SKM-1 (cell line): ENCODE data around the gene CDT1.

ENCODE experiments used
- DNase-seq: peaks from one replicate; lab custom pipeline; 2025; ENCODE audit not compliant: unreplicated experiment; lab: John Stamatoyannopoulos, UW

CDT1 gene

DNA sequence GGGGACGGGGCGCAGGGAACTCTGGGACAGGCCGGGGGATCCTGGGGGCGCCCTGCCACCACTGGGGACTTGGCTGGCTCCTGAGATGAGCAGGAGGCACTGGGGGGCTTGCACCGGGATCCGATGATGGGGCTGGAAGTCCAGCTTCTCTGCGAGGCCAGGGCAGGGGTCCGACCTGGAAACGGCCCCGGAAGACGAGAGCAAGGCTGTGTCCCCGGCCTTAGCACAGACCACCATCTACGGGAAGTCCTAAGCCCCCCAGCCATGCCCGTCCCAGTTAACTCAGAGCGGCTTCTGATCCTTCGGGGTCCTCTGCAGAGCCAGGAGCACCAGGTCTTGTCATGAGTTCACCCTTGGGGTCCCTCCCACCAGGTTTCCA lies 573 bp downstream of the CDT1 start:
- no peak for DNase-seq

DNA sequence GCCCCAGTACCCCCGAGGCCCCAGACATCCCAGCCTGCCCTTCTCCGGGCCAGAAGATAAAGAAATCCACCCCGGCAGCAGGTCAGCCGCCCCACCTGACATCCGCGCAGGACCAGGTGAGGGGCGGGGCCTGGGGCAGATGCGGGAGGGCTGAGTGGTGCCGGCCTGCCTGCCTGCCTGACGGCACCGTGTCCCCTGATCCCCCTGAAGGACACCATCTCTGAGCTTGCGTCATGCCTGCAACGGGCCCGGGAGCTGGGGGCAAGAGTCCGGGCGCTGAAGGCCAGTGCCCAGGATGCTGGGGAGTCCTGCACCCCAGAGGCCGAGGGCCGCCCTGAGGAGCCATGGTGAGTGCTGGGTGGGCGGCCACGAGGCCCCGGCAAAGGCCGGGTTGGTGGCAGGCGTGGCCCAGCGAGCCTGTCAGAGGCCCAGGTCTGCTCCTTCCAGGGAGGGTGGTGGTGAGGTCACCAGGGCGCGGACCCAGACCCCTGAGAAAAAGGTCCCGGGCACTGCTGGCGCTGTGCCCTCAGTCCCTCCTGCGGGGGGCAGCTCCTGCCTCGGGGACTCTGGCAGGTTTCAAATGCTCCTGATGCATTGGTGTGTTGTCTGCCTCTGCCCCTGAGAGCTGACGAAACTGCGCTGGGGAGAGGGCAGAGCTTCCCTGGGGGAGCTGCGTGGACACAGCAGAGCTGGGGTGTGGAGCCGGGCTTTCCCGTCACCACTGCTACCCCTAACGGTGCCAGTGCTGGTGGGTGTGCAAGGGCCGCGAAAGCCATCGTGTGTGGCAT lies 1.2 kb downstream of the CDT1 start:
- DNase-seq: no peak

DNA sequence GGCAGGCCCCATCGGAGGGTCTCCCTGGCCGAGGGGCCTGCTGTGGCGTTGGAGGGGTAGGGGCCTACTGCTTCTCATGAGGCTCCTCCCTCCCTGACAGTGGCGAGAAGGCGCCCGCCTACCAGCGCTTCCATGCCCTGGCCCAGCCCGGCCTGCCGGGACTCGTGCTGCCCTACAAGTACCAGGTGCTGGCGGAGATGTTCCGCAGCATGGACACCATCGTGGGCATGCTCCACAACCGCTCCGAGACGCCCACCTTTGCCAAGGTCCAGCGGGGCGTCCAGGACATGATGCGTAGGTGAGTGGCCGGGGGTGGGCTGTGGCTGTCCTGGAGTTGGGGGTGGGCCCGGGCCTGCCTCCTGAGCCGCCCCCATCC lies 1.7 kb downstream of the CDT1 start:
- DNase-seq: no peak

DNA sequence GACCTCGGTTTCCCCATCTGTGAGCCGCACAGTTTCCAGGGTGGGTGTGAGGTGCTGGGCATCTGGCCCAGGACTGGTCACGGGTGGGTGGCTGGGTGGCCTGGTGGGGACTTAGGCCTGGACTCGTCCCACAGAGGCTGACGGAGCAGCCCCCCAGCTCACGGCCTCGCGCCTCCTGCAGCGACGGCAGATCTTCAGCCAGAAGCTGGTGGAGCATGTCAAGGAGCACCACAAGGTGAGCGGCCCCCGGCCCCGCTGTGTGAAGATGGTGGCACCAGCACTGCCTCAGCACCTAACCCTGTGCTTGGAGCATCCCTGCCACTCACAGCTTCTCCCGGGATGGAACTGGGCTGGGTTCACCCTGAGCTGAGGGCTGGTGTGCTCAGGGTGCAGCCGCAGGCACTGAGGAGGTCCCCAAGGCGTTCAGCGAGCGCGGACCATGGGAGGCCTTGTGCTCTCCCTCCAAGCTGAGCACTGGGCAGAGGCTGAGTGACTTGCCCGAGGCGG lies 2.4 kb downstream of the CDT1 start:
- DNase-seq: no peak

DNA sequence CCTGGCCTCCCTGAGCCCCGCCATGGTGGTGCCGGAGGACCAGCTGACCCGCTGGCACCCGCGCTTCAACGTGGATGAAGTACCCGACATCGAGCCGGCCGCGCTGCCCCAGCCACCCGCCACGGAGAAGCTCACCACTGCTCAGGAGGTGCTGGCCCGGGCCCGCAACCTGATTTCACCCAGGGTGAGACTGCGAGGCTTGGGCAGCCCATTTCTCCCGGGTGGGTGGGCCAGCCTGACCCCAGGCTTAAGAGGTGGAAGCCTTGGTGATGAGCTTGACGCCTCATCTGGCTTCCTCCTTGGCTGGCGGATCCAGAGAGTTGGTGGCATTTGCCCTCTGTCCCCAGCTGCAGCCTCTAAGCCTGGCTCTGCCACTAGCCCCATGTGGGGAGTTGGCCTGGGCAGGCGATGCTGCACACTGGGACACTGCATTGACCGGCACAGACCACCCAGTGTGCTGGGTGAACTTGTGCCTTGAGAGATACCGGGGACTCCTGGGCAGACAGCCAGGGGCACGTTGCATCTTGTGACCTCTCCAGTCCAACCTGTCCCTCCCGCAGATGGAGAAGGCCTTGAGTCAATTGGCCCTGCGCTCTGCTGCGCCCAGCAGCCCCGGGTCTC lies 3.0 kb downstream of the CDT1 start:
- DNase-seq: no peak

DNA sequence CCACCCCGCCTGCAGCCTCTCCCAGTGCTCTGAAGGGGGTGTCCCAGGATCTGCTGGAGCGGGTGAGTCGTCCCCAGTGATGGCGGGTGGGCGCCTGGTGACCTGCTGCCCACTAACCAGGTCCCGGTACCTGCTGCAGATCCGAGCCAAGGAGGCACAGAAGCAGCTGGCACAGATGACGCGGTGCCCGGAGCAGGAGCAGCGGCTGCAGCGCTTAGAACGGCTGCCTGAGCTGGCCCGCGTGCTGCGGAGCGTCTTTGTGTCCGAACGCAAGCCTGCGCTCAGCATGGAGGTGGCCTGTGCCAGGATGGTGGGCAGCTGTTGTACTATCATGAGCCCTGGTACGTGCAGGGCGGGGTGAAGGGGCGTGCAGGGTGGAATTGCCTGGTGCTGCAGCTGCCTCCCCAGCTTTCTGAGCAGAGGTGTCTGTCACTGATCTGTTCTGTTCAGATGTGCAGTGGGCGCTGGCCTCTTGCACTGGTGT lies 3.6 kb downstream of the CDT1 start:
- no peak for DNase-seq

DNA sequence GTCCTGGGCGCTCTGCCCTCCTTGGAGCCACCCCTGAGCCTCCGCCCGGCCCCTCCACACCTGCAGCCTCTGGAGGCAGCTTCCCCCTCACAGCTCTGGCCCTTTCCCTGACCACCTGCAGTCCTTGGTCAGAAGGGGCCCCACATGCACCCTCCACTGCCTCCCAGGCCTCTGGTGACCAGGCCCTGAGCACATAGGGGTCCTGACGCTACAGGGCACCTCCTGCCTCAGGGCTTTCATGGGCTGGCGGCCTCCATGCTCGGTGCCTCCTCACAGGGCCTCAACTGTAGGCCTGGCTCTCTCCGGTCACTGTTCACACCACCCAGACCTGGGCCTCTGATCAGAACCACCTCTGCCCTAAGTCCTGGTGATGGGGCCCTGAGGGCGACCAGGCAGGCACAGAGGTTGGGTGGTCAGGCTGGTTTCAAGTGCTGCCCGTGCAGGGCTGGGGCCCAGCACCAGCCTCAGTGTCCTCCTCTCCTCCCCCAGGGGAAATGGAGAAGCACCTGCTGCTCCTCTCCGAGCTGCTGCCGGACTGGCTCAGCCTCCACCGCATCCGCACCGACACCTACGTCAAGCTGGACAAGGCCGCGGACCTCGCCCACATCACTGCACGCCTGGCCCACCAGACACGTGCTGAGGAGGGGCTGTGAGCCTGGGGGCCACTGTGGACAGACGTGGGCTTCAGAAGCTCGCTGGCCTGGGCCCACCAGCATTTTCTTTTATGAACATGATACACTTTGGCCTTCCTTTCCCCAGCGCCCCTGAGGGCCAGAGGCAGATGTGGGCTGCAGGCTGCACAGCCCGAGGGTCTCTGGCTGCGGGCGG lies 4.3 kb downstream of the CDT1 start:
- no peak for DNase-seq

DNA sequence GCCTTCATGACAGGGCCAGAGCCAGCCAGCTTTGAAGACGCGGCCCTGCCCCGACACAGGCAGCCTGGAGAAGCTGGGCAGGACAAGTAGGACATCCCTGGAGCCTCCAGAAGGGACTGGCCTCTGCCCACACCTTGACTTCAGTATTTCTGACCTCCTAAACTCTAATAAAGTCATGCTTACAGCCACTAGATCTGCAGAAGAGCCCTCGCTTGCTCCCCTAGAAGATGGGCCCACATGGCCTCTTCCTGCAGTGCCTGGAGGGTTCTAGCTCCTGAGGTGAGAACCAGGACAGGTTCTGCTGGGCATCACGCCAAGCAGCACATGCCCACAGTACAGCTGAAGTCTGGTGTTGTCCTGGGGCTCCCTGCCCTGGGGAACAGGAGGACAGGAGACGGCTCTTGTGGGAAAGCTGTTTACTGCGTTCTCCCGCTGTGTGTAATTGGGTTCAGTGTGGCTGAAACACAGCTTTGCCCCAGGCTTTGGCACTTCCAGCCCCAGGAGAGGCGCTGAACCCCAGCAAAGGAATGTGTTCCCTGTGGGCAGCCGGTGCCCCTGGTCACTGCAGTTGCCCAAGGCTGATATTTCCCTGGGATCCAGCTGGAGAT lies 5.6 kb downstream of the CDT1 start:
- DNase-seq: no peak

DNA sequence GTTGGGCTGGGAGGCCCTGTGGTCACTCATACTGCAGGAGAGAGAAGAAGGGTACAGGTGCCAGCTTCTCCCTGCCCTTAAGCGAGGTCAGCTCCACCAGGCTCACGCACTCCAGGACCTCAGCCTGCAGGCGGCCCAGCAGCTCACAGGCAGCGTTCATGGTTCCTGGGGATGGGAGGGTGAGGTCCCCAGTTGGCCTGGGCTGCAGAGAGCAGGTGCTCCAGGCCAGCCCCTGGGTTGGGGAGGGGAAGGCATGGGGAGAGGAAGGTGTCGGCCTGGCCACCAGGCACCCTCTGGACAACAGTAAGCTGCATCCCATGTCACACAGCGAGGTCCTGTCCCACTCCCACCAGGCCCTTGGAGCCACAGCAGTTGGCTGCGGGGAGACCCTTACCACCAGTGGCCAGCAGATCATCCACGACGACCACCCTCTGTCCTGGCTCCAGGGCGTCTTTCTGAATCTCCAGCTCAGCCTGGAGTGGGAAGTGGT lies 6.1 kb downstream of the CDT1 start:
- no peak for DNase-seq

DNA sequence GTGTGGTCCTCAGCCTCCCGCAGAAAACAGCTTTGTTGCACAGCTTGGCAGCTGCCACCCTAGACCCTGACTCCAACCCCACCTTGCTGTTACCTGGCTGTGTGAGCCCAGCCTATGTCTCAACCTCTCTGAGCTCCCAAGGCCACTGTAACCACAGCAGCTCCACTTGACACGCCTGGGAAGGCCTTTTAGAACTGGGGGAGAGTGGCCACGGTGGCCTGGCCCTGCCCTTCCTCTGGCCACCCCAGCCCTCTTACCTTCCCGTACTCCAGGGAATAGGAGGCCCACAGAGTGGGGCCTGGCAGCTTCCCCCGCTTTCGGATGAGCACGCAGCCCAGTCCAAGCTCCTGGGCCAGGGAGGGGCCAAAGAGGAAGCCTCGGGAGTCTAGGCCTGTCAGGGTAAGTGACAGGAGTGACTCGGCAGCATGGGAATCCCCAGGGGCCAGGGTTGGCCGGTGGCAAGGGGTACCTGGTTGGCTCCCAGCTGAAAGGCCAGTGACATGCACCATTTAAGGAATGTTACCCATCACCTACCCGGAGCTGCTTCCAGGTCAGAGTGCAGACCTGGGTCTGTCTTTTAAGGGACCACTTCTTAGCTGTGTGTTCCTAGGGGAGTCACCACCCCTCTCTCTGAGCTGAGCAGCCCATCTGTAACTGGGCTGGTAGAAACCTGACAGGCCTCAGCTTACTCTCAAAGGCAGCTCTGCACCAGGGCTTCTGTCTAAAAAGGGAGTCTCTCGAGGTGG lies 6.8 kb downstream of the CDT1 start:
- no peak for DNase-seq

DNA sequence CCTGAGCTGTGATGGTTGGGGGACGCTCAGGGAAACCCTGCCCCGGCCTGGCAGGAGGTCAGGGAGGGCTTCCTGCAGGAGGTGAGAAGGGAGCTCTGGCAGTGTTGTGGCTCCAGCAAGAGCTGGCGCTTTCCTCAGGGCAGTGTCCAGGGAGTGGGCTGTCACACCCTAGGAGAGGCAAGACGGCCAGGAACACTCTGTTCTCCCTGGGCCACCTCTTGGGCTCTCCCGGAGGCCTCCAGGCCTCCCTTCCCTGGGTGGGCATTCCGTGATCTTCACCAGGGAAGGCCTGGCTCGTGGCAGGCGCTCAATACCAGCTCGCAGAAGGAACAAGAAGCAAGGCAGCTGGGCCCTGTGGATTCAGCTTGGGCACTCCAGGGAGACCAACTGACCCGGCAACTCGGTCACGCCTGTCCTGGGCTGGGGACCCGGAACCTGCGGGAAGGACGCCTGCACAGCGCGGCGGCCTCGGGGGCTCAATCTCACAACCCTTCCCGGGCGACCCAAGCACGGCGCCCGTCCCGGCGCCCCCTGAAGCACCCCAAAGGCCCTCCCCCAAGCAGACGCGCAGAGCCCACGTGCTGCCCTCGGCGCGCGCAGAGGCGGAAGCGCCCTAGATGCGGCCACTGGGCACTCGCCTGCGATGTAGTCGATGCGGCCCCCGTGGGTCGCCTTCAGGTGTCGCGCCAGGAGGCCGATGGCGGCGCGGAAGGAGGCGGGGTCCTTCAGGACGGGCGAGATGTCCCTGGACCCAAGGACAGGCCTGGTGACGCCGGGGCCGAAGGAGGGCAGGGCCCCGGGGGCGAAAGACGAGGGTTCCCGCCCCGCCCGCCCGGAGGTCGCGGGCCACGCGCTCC lies 7.6 kb downstream of the CDT1 start:
- no peak for DNase-seq

DNA sequence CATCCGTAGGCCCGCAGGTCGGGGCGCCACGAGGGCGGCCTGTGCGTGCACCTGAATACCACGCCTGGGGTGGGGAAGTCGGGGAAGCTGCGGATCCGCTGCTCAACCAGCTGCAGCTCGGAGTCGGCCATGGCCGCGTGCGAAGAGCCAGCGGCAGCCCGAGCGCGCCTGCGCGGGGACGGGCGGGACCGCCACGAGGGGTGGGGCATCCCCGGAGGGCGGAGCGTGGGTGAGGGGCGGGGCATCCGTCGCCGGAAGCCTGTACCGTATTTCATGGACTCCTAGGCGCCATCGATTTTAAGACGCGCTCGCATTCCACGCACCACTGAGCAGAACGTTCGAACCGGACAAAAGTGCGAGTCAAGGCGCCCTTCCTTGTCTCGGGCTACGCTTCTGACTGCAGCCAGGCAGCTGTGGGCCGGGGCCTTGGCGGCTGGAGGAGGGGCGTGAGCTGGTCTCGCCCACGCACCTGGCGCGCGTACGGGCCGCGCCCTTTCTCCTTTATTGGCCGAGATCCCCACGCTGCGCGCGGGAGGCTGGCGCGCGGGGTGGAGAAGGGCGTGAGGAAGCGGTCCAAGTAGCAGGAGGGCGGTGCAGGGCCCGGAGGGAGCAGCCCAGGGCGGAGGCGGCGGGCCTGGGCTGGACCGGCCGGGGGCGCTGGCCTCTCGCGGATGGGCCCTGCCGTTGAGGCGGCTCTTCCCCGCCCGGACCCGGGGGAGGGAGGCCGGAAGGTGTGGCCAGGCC lies 8.4 kb downstream of the CDT1 start, which contains the start of gene APRT:
TSS of gene APRT (minus strand) at position 160 of the 744 bp plus-strand sequence. CDS start at position 131, 29 bp downstream.
- peak; percentile 56 for DNase-seq

DNA sequence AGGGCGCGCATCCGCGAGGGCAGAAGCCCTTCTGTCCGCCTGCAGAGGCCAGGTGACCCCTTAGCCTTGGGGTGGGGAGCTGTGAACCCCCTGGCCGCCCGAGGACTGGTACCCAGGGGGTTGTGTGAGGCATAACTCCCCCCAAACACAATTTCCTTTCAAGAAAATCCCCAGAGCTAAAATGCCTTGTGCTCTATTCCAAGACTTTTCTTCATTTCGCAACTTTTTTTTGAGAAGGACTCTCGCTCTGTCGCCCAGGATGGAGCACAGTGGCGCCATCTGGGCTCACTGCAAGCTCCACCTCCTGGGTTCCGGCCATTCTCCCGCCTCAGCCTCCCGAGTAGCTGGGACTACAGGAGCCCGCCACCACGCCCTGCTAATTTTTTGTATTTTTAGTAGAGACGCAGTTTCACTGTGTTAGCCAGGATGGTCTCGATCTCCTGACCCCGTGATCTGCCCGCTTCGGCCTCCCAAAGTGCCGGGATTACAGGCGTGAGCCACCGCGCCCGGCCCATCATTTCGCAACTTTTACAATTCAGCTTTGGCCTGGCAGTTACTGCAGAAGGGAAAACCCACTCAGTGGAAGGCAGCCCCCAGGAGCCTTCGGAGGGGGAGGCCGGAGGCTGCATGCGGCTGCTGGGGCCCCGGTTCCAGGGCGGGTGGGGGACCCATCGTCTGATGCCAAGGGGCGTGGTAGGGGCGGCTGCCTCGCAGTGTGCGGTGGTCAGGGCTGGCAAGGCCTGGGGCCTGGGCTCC lies 9.1 kb downstream of the CDT1 start:
- peak; percentile 56 for DNase-seq

DNA sequence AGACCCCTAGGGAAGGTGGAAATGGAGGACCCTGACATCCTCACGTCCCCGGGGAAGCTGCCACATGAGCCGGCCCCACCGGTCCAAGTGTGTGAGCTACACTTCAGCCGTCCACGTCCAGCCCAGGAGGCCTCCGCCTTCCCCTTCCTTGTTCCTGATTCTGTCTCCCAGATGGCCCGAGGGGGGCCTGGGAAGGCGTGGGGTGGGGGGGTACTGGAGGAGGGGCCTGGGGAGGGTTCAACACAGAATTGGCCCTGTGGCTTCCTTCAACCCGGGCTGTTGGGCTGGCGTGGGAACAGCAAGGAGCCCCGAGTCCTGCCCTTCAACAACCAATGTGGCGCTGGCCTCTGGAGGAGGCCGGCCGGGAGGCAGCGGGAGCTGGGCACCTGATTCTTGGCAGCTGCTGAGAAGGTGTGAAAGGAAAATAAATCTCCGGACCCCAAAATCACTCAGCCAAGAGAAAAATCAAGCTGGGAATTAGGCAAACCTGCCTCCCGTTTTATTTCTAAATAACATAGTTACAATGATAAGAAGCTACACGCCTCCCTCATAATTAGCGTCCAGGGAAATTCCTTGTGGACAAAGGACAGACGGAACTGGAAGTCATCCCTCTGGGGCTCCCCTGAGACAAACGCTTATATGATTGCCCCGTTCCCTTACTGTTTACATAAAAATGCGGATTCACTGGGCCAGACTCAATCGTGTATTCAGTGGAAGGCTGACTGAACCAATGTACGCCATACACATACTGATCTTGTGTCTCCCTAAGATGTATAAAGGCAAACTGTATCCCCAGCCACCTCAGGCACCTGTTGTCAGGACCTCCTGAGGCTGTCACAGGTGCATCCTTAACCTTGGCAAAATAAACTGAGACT lies 9.9 kb downstream of the CDT1 start:
- no peak for DNase-seq

DNA sequence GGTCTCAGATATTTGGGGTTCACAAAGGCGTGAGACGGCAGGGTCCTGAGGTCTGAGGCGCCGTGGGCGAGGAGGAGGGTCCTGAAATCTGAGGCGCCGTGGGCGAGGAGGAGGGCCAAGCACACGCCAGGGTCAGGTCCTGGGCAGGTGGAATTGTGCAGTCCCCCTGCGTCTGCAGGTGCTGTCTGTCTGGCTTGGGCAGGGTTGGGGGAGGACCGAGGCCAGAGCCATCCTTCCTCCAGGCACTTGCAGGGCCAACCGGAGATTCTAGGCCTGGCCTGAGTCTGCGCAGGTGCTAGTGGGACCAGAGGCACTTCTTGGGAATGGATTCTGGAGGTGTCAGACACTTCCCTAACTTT lies 10.5 kb downstream of the CDT1 start:
- DNase-seq: no peak

DNA sequence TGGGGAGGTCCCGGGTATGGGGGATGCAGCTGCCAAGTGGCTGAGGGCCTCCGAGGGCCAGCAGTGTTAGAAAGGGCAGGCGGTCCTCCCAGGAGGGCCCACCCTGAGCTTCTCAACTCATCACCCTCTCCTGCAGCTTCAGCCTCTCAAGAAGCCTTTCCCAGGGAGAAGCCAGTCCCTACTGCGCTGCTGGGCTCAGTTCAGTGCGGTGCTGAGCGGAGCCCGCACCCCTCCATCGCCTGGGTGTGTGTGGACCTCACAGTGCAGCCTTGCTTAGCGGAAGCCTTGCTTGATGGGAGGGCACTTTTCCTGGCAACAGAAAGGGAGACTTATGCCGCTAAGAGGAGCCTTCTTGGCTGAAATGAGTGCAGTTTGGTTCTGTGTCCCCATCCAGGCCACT lies 11.6 kb downstream of the CDT1 start:
- DNase-seq: no peak
